ENCODE data around the gene RALGAPA1.

Gene RALGAPA1

DNA sequence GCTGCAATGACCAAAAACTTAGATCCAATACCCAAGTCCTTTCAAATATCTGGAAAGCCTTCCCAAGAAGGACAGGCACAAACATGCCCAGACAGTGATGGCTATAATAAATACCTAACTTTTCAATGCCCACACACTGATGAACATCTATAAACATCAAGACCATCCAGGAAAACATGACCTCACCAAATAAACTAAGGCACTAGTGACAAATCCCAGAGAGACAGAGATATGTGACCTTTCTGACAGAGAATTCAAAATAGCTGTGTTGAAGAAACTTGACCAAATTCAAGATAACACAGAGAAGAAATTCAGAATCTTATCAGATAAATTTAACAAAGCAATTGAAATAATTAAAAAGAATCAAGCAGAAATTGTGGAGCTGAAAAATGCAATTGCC is 313.8 kb downstream of the RALGAPA1 start:
- no peak for TF ChIP-seq TAF1 (IDR thresholded peaks at IDR 0.05; ENCODE audit: borderline replicate concordance, insufficient read depth, low read length)
- no peak for TF ChIP-seq FOXP2 (optimal IDR thresholded peaks at IDR 0.05; ENCODE audit: borderline replicate concordance, extremely low read depth, extremely low read length, insufficient read depth)
- TF ChIP-seq, protein P1, sequence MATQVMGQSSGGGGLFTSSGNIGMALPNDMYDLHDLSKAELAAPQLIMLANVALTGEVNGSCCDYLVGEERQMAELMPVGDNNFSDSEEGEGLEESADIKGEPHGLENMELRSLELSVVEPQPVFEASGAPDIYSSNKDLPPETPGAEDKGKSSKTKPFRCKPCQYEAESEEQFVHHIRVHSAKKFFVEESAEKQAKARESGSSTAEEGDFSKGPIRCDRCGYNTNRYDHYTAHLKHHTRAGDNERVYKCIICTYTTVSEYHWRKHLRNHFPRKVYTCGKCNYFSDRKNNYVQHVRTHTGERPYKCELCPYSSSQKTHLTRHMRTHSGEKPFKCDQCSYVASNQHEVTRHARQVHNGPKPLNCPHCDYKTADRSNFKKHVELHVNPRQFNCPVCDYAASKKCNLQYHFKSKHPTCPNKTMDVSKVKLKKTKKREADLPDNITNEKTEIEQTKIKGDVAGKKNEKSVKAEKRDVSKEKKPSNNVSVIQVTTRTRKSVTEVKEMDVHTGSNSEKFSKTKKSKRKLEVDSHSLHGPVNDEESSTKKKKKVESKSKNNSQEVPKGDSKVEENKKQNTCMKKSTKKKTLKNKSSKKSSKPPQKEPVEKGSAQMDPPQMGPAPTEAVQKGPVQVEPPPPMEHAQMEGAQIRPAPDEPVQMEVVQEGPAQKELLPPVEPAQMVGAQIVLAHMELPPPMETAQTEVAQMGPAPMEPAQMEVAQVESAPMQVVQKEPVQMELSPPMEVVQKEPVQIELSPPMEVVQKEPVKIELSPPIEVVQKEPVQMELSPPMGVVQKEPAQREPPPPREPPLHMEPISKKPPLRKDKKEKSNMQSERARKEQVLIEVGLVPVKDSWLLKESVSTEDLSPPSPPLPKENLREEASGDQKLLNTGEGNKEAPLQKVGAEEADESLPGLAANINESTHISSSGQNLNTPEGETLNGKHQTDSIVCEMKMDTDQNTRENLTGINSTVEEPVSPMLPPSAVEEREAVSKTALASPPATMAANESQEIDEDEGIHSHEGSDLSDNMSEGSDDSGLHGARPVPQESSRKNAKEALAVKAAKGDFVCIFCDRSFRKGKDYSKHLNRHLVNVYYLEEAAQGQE (IDR thresholded peaks at IDR 0.05; ENCODE audit: insufficient read depth in 1 of 2, low read depth in 2 of 2, low read length in 2 of 2), result no peak
- TF ChIP-seq SIN3A (IDR thresholded peaks at IDR 0.05; ENCODE audit: borderline replicate concordance, insufficient read depth, low read length), result no peak
- TF ChIP-seq POLR2AphosphoS5 (IDR thresholded peaks at IDR 0.05; ENCODE audit: low read depth, low read length), result no peak

DNA sequence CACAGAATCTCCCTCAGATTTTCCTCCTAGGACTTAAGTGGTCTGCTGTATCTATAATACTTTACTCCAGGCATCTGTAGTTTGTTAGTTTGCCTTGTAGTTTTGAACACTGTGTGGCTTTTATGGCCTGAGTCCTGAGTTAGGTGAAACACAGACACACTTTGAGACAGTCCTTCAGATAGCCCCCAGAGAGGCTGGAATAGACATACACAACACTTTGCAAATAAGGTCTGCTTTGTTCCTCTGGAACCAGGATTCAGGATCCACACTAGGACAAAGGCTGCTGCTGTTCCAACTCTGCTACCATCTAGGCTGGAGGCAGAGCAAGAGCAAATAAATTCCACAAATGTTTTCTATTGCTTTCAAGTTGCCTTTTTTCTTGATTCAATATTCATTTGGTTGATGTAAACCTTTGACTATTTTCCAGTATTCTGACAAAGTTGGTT is 316.5 kb downstream of the RALGAPA1 start:
- TF ChIP-seq, protein P1 (IDR thresholded peaks at IDR 0.05; ENCODE audit: insufficient read depth in 1 of 2, low read depth in 2 of 2, low read length in 2 of 2), result no peak
- TF ChIP-seq FOXP2 (optimal IDR thresholded peaks at IDR 0.05; ENCODE audit: borderline replicate concordance, extremely low read depth, extremely low read length, insufficient read depth) (no peak), POLR2AphosphoS5 (IDR thresholded peaks at IDR 0.05; ENCODE audit: low read depth, low read length) (no peak), TAF1 (IDR thresholded peaks at IDR 0.05; ENCODE audit: borderline replicate concordance, insufficient read depth, low read length) (no peak), SIN3A (IDR thresholded peaks at IDR 0.05; ENCODE audit: borderline replicate concordance, insufficient read depth, low read length) (no peak)

All from PFSK-1 (cell line).